Measurements from ENCODE around the gene FNDC3B.

FNDC3B gene

DNA sequence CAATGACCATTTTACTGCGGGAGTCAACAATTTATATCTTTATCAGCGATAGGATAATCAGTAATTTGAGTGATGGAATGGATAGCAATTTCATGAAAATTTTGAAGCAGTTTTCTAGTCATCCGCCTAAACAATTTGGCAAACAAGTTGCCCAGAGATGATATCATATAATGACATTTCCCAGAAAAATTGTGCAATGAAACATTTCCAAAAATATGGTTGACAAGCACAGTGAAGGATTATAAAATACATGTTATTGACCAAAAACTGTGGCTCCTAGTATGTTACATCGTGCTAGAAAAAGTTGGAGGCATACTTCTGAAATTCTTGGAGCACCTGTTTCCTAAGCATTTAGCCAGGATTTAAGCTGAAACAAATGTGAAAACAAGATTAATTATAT, 263.8 kb downstream of the FNDC3B start:
- Histone ChIP-seq H3K9me3 (ENCODE audit: control insufficient read depth, low read depth, low read length) (no peaks in the 10 kb centered on the region), H3K4me3 (ENCODE audit: low read length) (no peak overlapping the region), H3K4me1 (ENCODE audit: control insufficient read depth, low read depth, low read length) (peaks cover 16% of the 10 kb centered on the region), H3K9ac (ENCODE audit: low read length) (no peak overlapping the region), H3K36me3 (ENCODE audit: control insufficient read depth, low read depth, low read length) (peaks cover 17% of the 10 kb centered on the region), H3K27ac (ENCODE audit: low read length) (no peak overlapping the region), H3K27me3 (ENCODE audit: control insufficient read depth, insufficient read depth, low read length) (no peaks in the 10 kb centered on the region)

DNA sequence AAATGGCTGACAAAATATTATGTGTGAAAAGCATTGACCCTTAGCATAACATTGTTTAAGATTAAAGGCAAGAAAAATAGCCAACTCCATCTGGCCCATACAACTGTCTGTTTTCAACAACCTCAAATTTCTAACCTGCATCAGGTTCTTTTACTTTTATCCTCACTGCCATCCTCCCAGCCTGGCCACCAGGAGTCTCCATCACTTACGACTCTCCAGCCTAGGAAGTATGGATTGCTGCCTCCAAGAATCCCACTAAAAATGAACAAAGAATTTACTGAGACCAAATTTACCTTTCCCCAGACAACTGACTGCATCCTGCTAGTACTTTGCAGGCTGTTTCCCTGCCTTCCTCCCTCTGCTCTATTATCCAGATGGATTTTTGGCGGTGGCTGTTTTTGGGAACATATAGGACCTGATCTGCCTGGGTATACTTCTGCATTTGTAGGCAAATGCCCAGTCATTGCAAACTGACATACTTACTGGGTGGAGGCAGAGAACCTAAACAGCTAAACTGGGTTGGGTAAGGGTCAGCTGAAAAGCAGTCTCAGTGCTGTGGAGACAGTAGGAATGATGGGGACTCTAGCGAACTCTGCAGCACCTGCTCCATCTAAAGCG, 264.7 kb downstream of the FNDC3B start:
- no peaks in the 10 kb centered on the region for H3K27me3 ChIP-seq (ENCODE audit: control insufficient read depth, insufficient read depth, low read length)
- no peak overlapping the region for H3K9ac ChIP-seq (ENCODE audit: low read length)
- peaks cover 19% of the 10 kb centered on the region for H3K4me1 ChIP-seq (ENCODE audit: control insufficient read depth, low read depth, low read length)
- no peaks in the 10 kb centered on the region for H3K9me3 ChIP-seq (ENCODE audit: control insufficient read depth, low read depth, low read length)
- no peak overlapping the region for H3K4me3 ChIP-seq (ENCODE audit: low read length)
- H3K27ac ChIP-seq (ENCODE audit: low read length) = no peak overlapping the region
- H3K36me3 ChIP-seq (ENCODE audit: control insufficient read depth, low read depth, low read length) = peaks cover 11% of the 10 kb centered on the region

GRCh38 chr3:172305552-172305951, 266.2 kb downstream of the FNDC3B start:
- Histone ChIP-seq H3K4me1 (ENCODE audit: control insufficient read depth, low read depth, low read length) (peaks cover 10% of the 10 kb centered on the region), H3K27ac (ENCODE audit: low read length) (no peak overlapping the region), H3K4me3 (ENCODE audit: low read length) (no peak overlapping the region), H3K9me3 (ENCODE audit: control insufficient read depth, low read depth, low read length) (no peaks in the 10 kb centered on the region), H3K9ac (ENCODE audit: low read length) (no peak overlapping the region), H3K36me3 (ENCODE audit: control insufficient read depth, low read depth, low read length) (peaks cover 11% of the 10 kb centered on the region), H3K27me3 (ENCODE audit: control insufficient read depth, insufficient read depth, low read length) (no peaks in the 10 kb centered on the region)

- no peak overlapping the region for H3K27ac ChIP-seq (ENCODE audit: low read length)
- no peaks in the 10 kb centered on the region for H3K9me3 ChIP-seq (ENCODE audit: control insufficient read depth, low read depth, low read length)
- H3K4me1 ChIP-seq (ENCODE audit: control insufficient read depth, low read depth, low read length) = peaks cover 6% of the 10 kb centered on the region
- peaks cover 16% of the 10 kb centered on the region for H3K36me3 ChIP-seq (ENCODE audit: control insufficient read depth, low read depth, low read length)
- H3K27me3 ChIP-seq (ENCODE audit: control insufficient read depth, insufficient read depth, low read length) = no peaks in the 10 kb centered on the region
- no peak overlapping the region for H3K9ac ChIP-seq (ENCODE audit: low read length)
- H3K4me3 ChIP-seq (ENCODE audit: low read length) = no peak overlapping the region
Measured at GRCh38 chr3:172305974-172306373, 266.6 kb downstream of the FNDC3B start.

- no peaks in the 10 kb centered on the region for H3K27me3 ChIP-seq (ENCODE audit: control insufficient read depth, insufficient read depth, low read length)
- no peak overlapping the region for H3K4me3 ChIP-seq (ENCODE audit: low read length)
- no peak overlapping the region for H3K9ac ChIP-seq (ENCODE audit: low read length)
- no peak overlapping the region for H3K27ac ChIP-seq (ENCODE audit: low read length)
- H3K36me3 ChIP-seq (ENCODE audit: control insufficient read depth, low read depth, low read length) = peaks cover 23% of the 10 kb centered on the region
- no peaks in the 10 kb centered on the region for H3K9me3 ChIP-seq (ENCODE audit: control insufficient read depth, low read depth, low read length)
- peaks cover 4% of the 10 kb centered on the region for H3K4me1 ChIP-seq (ENCODE audit: control insufficient read depth, low read depth, low read length)
Measured at GRCh38 chr3:172307141-172307560, 267.8 kb downstream of the FNDC3B start.

- Histone ChIP-seq H3K36me3 (ENCODE audit: control insufficient read depth, low read depth, low read length) (peaks cover 33% of the 10 kb centered on the region), H3K4me3 (ENCODE audit: low read length) (no peak overlapping the region), H3K4me1 (ENCODE audit: control insufficient read depth, low read depth, low read length) (peaks cover 4% of the 10 kb centered on the region), H3K9ac (ENCODE audit: low read length) (no peak overlapping the region), H3K27ac (ENCODE audit: low read length) (no peak overlapping the region), H3K27me3 (ENCODE audit: control insufficient read depth, insufficient read depth, low read length) (no peaks in the 10 kb centered on the region), H3K9me3 (ENCODE audit: control insufficient read depth, low read depth, low read length) (no peaks in the 10 kb centered on the region)
Measured at GRCh38 chr3:172309059-172309458, 269.7 kb downstream of the FNDC3B start.

DNA sequence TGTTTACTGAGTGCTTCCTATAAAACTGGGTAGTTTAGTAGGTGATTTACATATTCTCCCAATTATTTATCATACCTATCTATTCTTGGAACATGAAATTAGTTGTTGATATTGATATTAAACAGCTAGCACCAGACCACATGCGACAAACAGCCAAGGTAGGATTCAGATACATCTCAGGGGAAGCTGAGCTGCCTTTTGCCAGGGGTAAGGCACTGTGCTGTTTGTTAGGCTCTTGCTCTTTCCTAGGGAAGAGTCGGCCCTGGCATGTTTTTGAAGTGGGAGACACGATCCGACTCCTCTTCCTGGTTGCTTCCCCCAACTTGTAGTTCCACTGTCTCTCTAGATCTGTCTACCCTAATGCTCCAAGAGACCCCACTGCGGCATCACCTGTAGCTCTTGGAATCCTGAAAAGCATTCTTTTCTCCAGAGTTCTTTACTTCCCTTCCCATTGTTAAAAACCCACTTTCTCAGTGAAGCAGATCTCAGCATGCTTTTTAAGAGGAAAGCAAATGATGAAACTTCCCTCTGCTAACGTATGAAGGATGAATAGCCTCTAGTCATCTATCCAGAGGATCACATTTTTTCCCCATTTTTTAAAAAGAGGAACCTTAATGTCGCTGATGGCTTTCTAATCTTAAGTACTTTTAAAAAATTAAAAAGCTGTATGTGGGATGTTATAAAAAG, 270.5 kb downstream of the FNDC3B start:
- Histone ChIP-seq H3K27me3 (ENCODE audit: control insufficient read depth, insufficient read depth, low read length) (no peaks in the 10 kb centered on the region), H3K27ac (ENCODE audit: low read length) (no peak overlapping the region), H3K4me3 (ENCODE audit: low read length) (no peak overlapping the region), H3K4me1 (ENCODE audit: control insufficient read depth, low read depth, low read length) (peaks cover 4% of the 10 kb centered on the region), H3K9ac (ENCODE audit: low read length) (no peak overlapping the region), H3K9me3 (ENCODE audit: control insufficient read depth, low read depth, low read length) (no peaks in the 10 kb centered on the region), H3K36me3 (ENCODE audit: control insufficient read depth, low read depth, low read length) (peaks cover 33% of the 10 kb centered on the region)

DNA sequence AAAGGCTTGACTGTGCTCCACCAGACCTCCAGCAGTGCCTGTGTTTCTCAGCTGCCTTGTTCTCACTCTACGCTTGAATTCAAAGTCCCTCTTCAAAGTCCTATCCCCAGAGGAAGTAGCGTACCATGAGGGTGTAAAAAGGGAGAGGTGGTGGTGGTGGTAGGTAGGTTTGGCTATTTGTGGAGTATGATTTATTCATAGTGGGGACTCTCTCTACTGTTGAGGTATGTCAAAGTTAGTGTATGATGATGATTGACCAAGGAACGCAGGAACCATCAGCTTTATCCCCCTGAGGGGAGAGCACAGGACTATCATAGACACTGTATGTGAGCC, 271.0 kb downstream of the FNDC3B start:
- H3K4me1 ChIP-seq (ENCODE audit: control insufficient read depth, low read depth, low read length) = peaks cover 4% of the 10 kb centered on the region
- no peaks in the 10 kb centered on the region for H3K9me3 ChIP-seq (ENCODE audit: control insufficient read depth, low read depth, low read length)
- no peak overlapping the region for H3K4me3 ChIP-seq (ENCODE audit: low read length)
- H3K9ac ChIP-seq (ENCODE audit: low read length) = no peak overlapping the region
- peaks cover 33% of the 10 kb centered on the region for H3K36me3 ChIP-seq (ENCODE audit: control insufficient read depth, low read depth, low read length)
- H3K27me3 ChIP-seq (ENCODE audit: control insufficient read depth, insufficient read depth, low read length) = no peaks in the 10 kb centered on the region
- H3K27ac ChIP-seq (ENCODE audit: low read length) = no peak overlapping the region

DNA sequence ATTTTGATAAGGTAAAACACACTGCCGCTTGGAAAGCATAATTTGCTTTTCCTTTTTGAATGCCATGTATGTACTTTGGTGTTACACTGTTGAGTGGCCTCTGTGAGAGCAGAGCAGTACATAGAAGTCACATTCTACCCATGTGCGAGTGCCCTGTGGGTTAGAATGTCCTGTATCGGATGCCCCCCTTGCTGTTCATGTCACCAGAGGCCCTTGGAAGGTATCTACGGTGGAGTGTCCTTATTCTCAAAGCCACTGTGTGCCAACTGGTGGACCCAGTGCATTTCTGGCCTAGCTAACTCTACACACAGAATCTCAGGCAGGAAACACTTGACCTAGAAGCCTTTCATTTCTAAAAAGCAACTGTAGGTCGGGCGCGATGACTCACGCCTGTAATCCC, 271.8 kb downstream of the FNDC3B start:
- Histone ChIP-seq H3K9ac (ENCODE audit: low read length) (no peak overlapping the region), H3K4me3 (ENCODE audit: low read length) (no peak overlapping the region), H3K27me3 (ENCODE audit: control insufficient read depth, insufficient read depth, low read length) (no peaks in the 10 kb centered on the region), H3K9me3 (ENCODE audit: control insufficient read depth, low read depth, low read length) (no peaks in the 10 kb centered on the region), H3K4me1 (ENCODE audit: control insufficient read depth, low read depth, low read length) (peaks cover 4% of the 10 kb centered on the region), H3K27ac (ENCODE audit: low read length) (no peak overlapping the region), H3K36me3 (ENCODE audit: control insufficient read depth, low read depth, low read length) (peaks cover 33% of the 10 kb centered on the region)

DNA sequence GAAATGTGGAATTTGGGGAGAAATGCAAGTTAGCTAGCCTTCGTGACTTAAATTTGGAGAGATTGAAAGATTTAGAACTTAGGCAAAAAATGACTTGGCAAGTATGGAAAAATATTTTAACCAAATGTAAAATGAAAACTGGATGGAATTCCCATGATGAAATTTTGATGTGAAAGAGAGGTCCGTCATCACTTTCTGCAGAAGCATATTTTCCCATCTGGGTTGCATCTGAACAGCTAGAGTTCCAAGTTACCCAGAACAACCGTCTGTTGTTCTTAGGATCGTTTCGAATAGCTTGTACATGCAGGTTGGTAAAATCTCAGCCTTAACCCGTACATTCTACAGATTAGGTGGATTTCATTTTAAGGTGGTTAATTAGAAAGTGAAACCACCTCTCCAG, 272.6 kb downstream of the FNDC3B start:
- H3K27me3 ChIP-seq (ENCODE audit: control insufficient read depth, insufficient read depth, low read length) = no peaks in the 10 kb centered on the region
- H3K27ac ChIP-seq (ENCODE audit: low read length) = no peak overlapping the region
- no peaks in the 10 kb centered on the region for H3K9me3 ChIP-seq (ENCODE audit: control insufficient read depth, low read depth, low read length)
- H3K36me3 ChIP-seq (ENCODE audit: control insufficient read depth, low read depth, low read length) = peaks cover 38% of the 10 kb centered on the region
- peaks cover 4% of the 10 kb centered on the region for H3K4me1 ChIP-seq (ENCODE audit: control insufficient read depth, low read depth, low read length)
- H3K9ac ChIP-seq (ENCODE audit: low read length) = no peak overlapping the region
- no peak overlapping the region for H3K4me3 ChIP-seq (ENCODE audit: low read length)

GRCh38 chr3:172312711-172313110, 273.3 kb downstream of the FNDC3B start:
- no peaks in the 10 kb centered on the region for H3K27me3 ChIP-seq (ENCODE audit: control insufficient read depth, insufficient read depth, low read length)
- peaks cover 4% of the 10 kb centered on the region for H3K4me1 ChIP-seq (ENCODE audit: control insufficient read depth, low read depth, low read length)
- no peaks in the 10 kb centered on the region for H3K9me3 ChIP-seq (ENCODE audit: control insufficient read depth, low read depth, low read length)
- no peak overlapping the region for H3K9ac ChIP-seq (ENCODE audit: low read length)
- no peak overlapping the region for H3K4me3 ChIP-seq (ENCODE audit: low read length)
- H3K36me3 ChIP-seq (ENCODE audit: control insufficient read depth, low read depth, low read length) = peaks cover 32% of the 10 kb centered on the region
- no peak overlapping the region for H3K27ac ChIP-seq (ENCODE audit: low read length)

GRCh38 chr3:172313671-172314070, 274.3 kb downstream of the FNDC3B start:
- H3K9ac ChIP-seq (ENCODE audit: low read length) = no peak overlapping the region
- no peak overlapping the region for H3K27ac ChIP-seq (ENCODE audit: low read length)
- no peaks in the 10 kb centered on the region for H3K27me3 ChIP-seq (ENCODE audit: control insufficient read depth, insufficient read depth, low read length)
- no peak overlapping the region for H3K4me3 ChIP-seq (ENCODE audit: low read length)
- peaks cover 3% of the 10 kb centered on the region for H3K4me1 ChIP-seq (ENCODE audit: control insufficient read depth, low read depth, low read length)
- no peaks in the 10 kb centered on the region for H3K9me3 ChIP-seq (ENCODE audit: control insufficient read depth, low read depth, low read length)
- H3K36me3 ChIP-seq (ENCODE audit: control insufficient read depth, low read depth, low read length) = peaks cover 29% of the 10 kb centered on the region
